PC-3 (cell line): ENCODE measurements around the gene LRRC8B. TPM values are rescaled to one million over a fixed set of nuclear protein-coding genes. Genes with fewer than 3 reads are reported as not detected.
A peak's percentile ranks its signal among the peaks of the same experiment; 100 is the strongest.
"Not testable (repeated sequence)": the region's sequence is repeated elsewhere in the genome, so short reads cannot be mapped to it uniquely, and the experiment has no call there.

Source experiments
- ATAC-seq: fragments of 200-7000 bp; cut with Tn5 transposase; 2 replicates; pipeline ENCODE4 v1.9.1; 2020; ENCODE audit warnings: mild to moderate bottlenecking, moderate library complexity
- BruUV-seq: library from RNA; stranded (reverse); fragments of 400-500 nt; replicated peaks from 2 replicates; lab custom pipeline; 2021; lab: Mats Ljungman, UMichigan
- CTCF ChIA-PET: fragments of 300-600 bp; sonication (Branson Sonifier 250); formaldehyde crosslinking; loops from one replicate; lab custom pipeline; 2022; ENCODE audit warnings: antibody characterized with exemption; lab: Charles Lee
- POLR2A ChIA-PET: fragments of 300-600 bp; sonication (Branson Sonifier 250); formaldehyde crosslinking; loops from one replicate; lab custom pipeline; 2022; ENCODE audit warnings: antibody characterized with exemption; ENCODE audit not compliant: unreplicated experiment; lab: Charles Lee
- DNase-seq: peaks from one replicate; pipeline ENCODE4 v3.0.0-alpha.2; 2015
- H2AFZ ChIP-seq: fragments of 300-600 bp; sonication (generic); 2 replicates; pipeline ENCODE4 v1.6.0; 2016; ENCODE audit warnings: antibody characterized with exemption, low read length
- H3F3A ChIP-seq: fragments of 300-600 bp; sonication (generic); one replicate; pipeline ENCODE4 v1.6.0; 2017; ENCODE audit warnings: antibody characterized with exemption, low read length, control low read depth, mild to moderate bottlenecking; ENCODE audit not compliant: unreplicated experiment
- H3K27ac ChIP-seq: fragments of 300-600 bp; sonication (generic); 2 replicates; pipeline ENCODE4 v1.5.1; 2016; ENCODE audit warnings: mild to moderate bottlenecking, low read length
- H3K27me3 ChIP-seq: fragments of 300-600 bp; sonication (generic); 2 replicates; pipeline ENCODE4 v1.6.1; 2016; ENCODE audit warnings: low read length, mixed read lengths
- H3K36me3 ChIP-seq: fragments of 300-600 bp; sonication (generic); 2 replicates; pipeline ENCODE4 v1.6.1; 2016; ENCODE audit warnings: low read depth, mixed run types, low read length, mixed read lengths
- H3K4me1 ChIP-seq: fragments of 300-600 bp; sonication (generic); 2 replicates; pipeline ENCODE4 v1.5.1; 2016; ENCODE audit warnings: low read length; ENCODE audit not compliant: insufficient read depth
- H3K4me2 ChIP-seq: fragments of 300-600 bp; sonication (generic); 2 replicates; pipeline ENCODE4 v1.6.0; 2016; ENCODE audit warnings: low read length
- H3K4me3 ChIP-seq: fragments of 300-600 bp; sonication (generic); 2 replicates; pipeline ENCODE4 v1.5.1; 2016; ENCODE audit warnings: mild to moderate bottlenecking, low read length, mixed read lengths
- H3K79me2 ChIP-seq: fragments of 300-600 bp; sonication (generic); 2 replicates; pipeline ENCODE4 v1.6.1; 2017; ENCODE audit warnings: low read length, mixed read lengths
- H3K9ac ChIP-seq: fragments of 300-600 bp; sonication (generic); 2 replicates; pipeline ENCODE4 v1.6.0; 2016; ENCODE audit warnings: mild to moderate bottlenecking, low read length
- H3K9me2 ChIP-seq: fragments of 300-600 bp; sonication (generic); replicated peaks from 2 replicates; pipeline ENCODE4 v1.6.1; 2016; ENCODE audit warnings: mixed run types, low read length, mixed read lengths
- H3K9me3 ChIP-seq: fragments of 300-600 bp; sonication (generic); 2 replicates; pipeline ENCODE4 v1.6.1; 2016; ENCODE audit warnings: low read length, mixed read lengths
- H4K20me1 ChIP-seq: fragments of 300-600 bp; sonication (generic); 2 replicates; pipeline ENCODE4 v1.6.1; 2016; ENCODE audit warnings: low read length, mixed read lengths
- EZH2 ChIP-seq: fragments of 300-600 bp; sonication (generic); IDR thresholded peaks from one replicate; pipeline ENCODE4 v1.6.1; 2017; ENCODE audit warnings: antibody characterized with exemption, mild to moderate bottlenecking, low read length; ENCODE audit not compliant: unreplicated experiment
- EZH2phosphoT487 ChIP-seq: fragments of 300-600 bp; sonication (generic); IDR thresholded peaks from 2 replicates; pipeline ENCODE4 v1.6.1; 2018; ENCODE audit warnings: mild to moderate bottlenecking, antibody characterized with exemption, low read length, borderline replicate concordance
- intact Hi-C: fragments of 100-400 bp; cut with micrococcal nuclease; formaldehyde crosslinking; loops from 2 replicates; pipeline ENCODE4 v1.9.0; 2023
- total RNA-seq: library from RNA; depleted of rRNA; stranded (reverse); fragments of >200 nt; gene quantifications from 2 replicates; pipeline ENCODE4 v1.2.3, GENCODE V29; 2014
- TF ChIP-seq, protein P1 (sequence below): fragments of 300-600 bp; sonication (generic); conservative IDR thresholded peaks from 2 replicates; pipeline ENCODE4 v1.5.1; 2017; ENCODE audit warnings: antibody characterized with exemption, low read depth, mild to moderate bottlenecking, low read length

The LRRC8B gene
- total RNA-seq, 1 experiment from 2014 or later = 8.4 TPM

GRCh38 chr1:89542345-89542744 is 17.7 kb downstream of the LRRC8B start:
- POLR2A ChIA-PET = no interaction called here
- ATAC-seq = no peak

GRCh38 chr1:89543632-89544031 is 19.0 kb downstream of the LRRC8B start:
- POLR2A ChIA-PET, CTCF ChIA-PET, intact Hi-C loops, H2AFZ ChIP-seq, H3K4me2 ChIP-seq, H3K9me2 ChIP-seq, H3K4me3 ChIP-seq, H4K20me1 ChIP-seq, H3K9ac ChIP-seq, H3K27ac ChIP-seq, H3K27me3 ChIP-seq, H3K36me3 ChIP-seq, ATAC-seq, H3K9me3 ChIP-seq, DNase-seq, BruUV-seq: not testable (repeated sequence)
- Histone ChIP-seq H3K79me2 (peaks cover 60% of the 10 kb centered on the region), H3K4me1 (peaks cover 33% of the 10 kb centered on the region), H3F3A (peaks cover 11% of the 10 kb centered on the region)

More at GRCh38 chr1:89542345-89542744, 17.7 kb downstream of the LRRC8B start:
- intact Hi-C loops = no loop called here
- DNase-seq = no peak
- BruUV-seq = no TSS peak
- CTCF ChIA-PET = no interaction called here
- H4K20me1 ChIP-seq = no peaks in the 10 kb centered on the region; the same call in 1 of the 2 replicates
- peaks cover 9% of the 10 kb centered on the region for H3F3A ChIP-seq
- H3K4me2 ChIP-seq = no peak overlapping the region
- no peak overlapping the region for H3K9ac ChIP-seq
- H3K9me2 ChIP-seq = no peaks in the 10 kb centered on the region
- TF ChIP-seq EZH2phosphoT487 (no peak), EZH2 (no peak)
- TF ChIP-seq, protein P1, sequence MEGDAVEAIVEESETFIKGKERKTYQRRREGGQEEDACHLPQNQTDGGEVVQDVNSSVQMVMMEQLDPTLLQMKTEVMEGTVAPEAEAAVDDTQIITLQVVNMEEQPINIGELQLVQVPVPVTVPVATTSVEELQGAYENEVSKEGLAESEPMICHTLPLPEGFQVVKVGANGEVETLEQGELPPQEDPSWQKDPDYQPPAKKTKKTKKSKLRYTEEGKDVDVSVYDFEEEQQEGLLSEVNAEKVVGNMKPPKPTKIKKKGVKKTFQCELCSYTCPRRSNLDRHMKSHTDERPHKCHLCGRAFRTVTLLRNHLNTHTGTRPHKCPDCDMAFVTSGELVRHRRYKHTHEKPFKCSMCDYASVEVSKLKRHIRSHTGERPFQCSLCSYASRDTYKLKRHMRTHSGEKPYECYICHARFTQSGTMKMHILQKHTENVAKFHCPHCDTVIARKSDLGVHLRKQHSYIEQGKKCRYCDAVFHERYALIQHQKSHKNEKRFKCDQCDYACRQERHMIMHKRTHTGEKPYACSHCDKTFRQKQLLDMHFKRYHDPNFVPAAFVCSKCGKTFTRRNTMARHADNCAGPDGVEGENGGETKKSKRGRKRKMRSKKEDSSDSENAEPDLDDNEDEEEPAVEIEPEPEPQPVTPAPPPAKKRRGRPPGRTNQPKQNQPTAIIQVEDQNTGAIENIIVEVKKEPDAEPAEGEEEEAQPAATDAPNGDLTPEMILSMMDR = no peak
- no peak overlapping the region for H3K27ac ChIP-seq
- H3K36me3 ChIP-seq = no peaks in the 10 kb centered on the region; the same call in 1 of the 2 replicates
- H3K4me3 ChIP-seq = no peak overlapping the region
- no peaks in the 10 kb centered on the region for H3K9me3 ChIP-seq
- H2AFZ ChIP-seq = no peak overlapping the region
- no peaks in the 10 kb centered on the region for H3K27me3 ChIP-seq
- H3K4me1 ChIP-seq = peaks cover 22% of the 10 kb centered on the region
- peaks cover 54% of the 10 kb centered on the region for H3K79me2 ChIP-seq

- POLR2A ChIA-PET = no interaction called here
- Histone ChIP-seq H4K20me1 (peaks cover 7% of the 10 kb centered on the region), H3K27me3 (no peaks in the 10 kb centered on the region), H3K9me3 (no peaks in the 10 kb centered on the region), H3K9ac (no peak overlapping the region), H2AFZ (no peak overlapping the region), H3K36me3 (no peaks in the 10 kb centered on the region), H3K27ac (no peak overlapping the region), H3K4me2 (no peak overlapping the region; the same call in 1 of the 2 replicates), H3K9me2 (no peaks in the 10 kb centered on the region), H3K79me2 (peaks cover 52% of the 10 kb centered on the region), H3K4me3 (no peak overlapping the region), H3F3A (peaks cover 11% of the 10 kb centered on the region), H3K4me1 (peaks cover 33% of the 10 kb centered on the region)
- intact Hi-C loops = loop anchor here (1.0 to 5.0 kb wide), 3 partner anchors 20 to 857 kb away; no protein-coding TSS in a partner anchor
- no peak for ATAC-seq
- peak; percentile 24 for DNase-seq
- BruUV-seq = no TSS peak
- TF ChIP-seq EZH2 = no peak
- TF ChIP-seq, protein P1 = no peak
- TF ChIP-seq EZH2phosphoT487 = no peak
- CTCF ChIA-PET = no interaction called here
Measured at GRCh38 chr1:89545264-89546038, 20.8 kb downstream of the LRRC8B start.
